Subcutaneous preadipocyte (primary cell): Measurements from ENCODE around the gene SELP. TPM values are rescaled to one million over a fixed set of nuclear protein-coding genes. Genes with fewer than 3 reads are reported as not detected.

Experiments used
- total RNA-seq: library from RNA; depleted of rRNA; stranded (reverse); fragments of >200 nt; gene quantifications from 2 replicates; pipeline ENCODE4 v1.2.3, GENCODE V29; 2012

Gene SELP
- total RNA-seq = not detected in 2 replicates

GRCh38 chr1:169630006-169630405 lies at the start of gene SELP:
Gene SELP (minus strand): TSS chr1:169630124. CDS start chr1:169630074, 50 bp downstream.

GRCh38 chr1:169586395-169587255 lies 43.3 kb downstream of the SELP start, which contains the start of gene F5:
Gene F5 (minus strand): TSS chr1:169586481. CDS start chr1:169586386, 95 bp downstream.

Other genes with a start within 250 kb of the SELP start
- 0.37 and 0.39 TPM in 2 replicates for gene CCDC181, start 202.7 kb downstream of the SELP start, total RNA-seq
- 11.8 and 12.3 TPM in 2 replicates for gene SLC19A2, start 144.2 kb downstream of the SELP start, total RNA-seq
- gene F5, start 43.6 kb downstream of the SELP start, total RNA-seq = under 0.01 TPM in 1 of 2 replicates, not detected in the other
- gene SELL, start 81.5 kb upstream of the SELP start, total RNA-seq = under 0.01 TPM in 1 of 2 replicates, not detected in the other
- gene SELE, start 104.0 kb upstream of the SELP start, total RNA-seq = not detected in 2 replicates
- 6.3 and 7.3 TPM in 2 replicates for gene METTL18, start 164.8 kb upstream of the SELP start, total RNA-seq